ENCODE data around the gene EHMT2. TPM values are rescaled to one million over a fixed set of nuclear protein-coding genes. Genes with fewer than 3 reads are reported as not detected.
A peak's percentile ranks its signal among the peaks of the same experiment; 100 is the strongest.
"Not testable (repeated sequence)": the region's sequence is repeated elsewhere in the genome, so short reads cannot be mapped to it uniquely, and the experiment has no call there.

Gene EHMT2
- total RNA-seq, result 10 to 100 TPM; 34.4 to 69.1 TPM

DNA sequence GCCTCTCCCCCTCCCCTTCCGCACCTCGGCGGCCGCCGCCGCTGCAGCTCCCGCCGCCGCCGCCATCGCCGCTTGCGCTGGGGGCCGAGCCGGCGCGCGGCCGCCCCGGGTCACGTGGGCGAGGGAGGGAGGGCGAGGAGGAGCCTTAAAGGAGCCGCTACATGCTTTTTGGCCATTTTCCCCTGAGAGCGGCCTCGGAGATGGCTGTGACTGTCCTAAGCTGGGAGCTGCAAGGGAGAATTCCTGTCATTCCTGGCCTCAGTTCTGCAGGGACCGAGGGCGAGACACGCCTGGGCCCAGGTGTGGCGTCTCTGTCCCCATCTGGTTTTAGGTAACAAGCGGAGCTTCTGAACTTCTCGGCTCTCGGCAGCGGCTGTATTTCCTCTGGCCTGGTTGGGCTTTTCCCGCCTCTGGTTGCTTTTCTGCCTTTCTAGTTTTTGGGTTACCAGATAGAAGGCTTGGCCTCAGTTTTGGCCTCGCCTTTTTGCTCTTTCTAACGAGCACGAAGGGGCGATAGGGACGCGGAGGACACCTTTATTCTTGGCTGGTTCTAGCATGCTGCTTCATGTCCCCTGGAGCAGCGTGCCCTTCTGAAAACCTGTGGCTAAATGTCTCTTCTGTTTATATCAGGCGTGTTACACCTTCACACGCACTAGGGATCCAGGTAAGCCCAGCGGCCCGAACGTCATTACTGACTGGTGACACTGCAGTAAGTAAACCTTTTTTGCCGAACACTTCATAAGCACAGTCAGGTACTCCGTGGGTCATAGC lies at the start of gene EHMT2:
Gene EHMT2 (minus strand): TSS at position 87 of the 771 bp plus-strand sequence. CDS start 21 bp downstream, at position 66.
- Mint-ChIP-seq H3K9me3 (no peaks in the 10 kb centered on the region), H3K4me1 (ENCODE audit: low read depth in 2 of 2) (peaks cover 36 to 40% of the 10 kb centered on the region in 2 donors), H3K4me3 (peak within 1 kb of the TSS; percentile 95), H3K27ac (peak within 1 kb of the TSS; percentile 81 to 97), H3K27me3 (no peaks in the 10 kb centered on the region), H3K36me3 (no peaks in the 10 kb centered on the region)
- ATAC-seq, result peak; percentile 81 to 87
- DNase-seq (ENCODE audit: low spot score), result peak; percentile 91

DNA sequence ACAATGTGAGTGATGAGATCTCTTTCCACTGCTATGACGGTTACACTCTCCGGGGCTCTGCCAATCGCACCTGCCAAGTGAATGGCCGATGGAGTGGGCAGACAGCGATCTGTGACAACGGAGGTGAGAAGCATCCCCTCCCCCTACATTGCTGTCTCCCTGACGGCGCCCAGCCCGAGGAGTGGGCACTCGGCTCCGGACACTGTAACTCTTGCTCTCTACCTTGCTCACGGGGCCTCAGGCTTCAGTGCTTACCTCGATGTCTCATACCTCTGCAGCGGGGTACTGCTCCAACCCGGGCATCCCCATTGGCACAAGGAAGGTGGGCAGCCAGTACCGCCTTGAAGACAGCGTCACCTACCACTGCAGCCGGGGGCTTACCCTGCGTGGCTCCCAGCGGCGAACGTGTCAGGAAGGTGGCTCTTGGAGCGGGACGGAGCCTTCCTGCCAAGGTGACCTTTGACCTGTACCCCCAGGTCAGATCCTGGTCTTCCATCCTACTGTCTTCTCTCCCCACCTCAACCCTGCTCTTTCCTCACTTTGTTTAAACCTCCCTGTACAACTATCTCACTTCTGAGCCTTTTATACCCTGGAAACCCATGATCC lies 49.7 kb upstream of the EHMT2 start:
- DNase-seq (ENCODE audit: low spot score) (no peak), ATAC-seq (no peak)
- Mint-ChIP-seq H3K27ac (no peak overlapping the region), H3K27me3 (peaks cover 15 to 18% of the 10 kb centered on the region in 2 donors), H3K4me1 (ENCODE audit: low read depth in 2 of 2) (peaks cover 5 to 8% of the 10 kb centered on the region in 2 donors), H3K4me3 (no peak overlapping the region), H3K9me3 (no peaks in the 10 kb centered on the region), H3K36me3 (no peaks in the 10 kb centered on the region)

GRCh38 chr6:31946370-31946885 lies 48.9 kb upstream of the EHMT2 start:
- no peaks in the 10 kb centered on the region for H3K9me3 Mint-ChIP-seq
- peaks cover 5 to 8% of the 10 kb centered on the region in 2 donors for H3K4me1 Mint-ChIP-seq (ENCODE audit: low read depth in 2 of 2)
- H3K27me3 Mint-ChIP-seq, result peaks cover 18 to 20% of the 10 kb centered on the region in 2 donors
- peak in 1 of 2 donors; percentile 8 for ATAC-seq
- no peaks in the 10 kb centered on the region for H3K36me3 Mint-ChIP-seq
- H3K27ac Mint-ChIP-seq, result no peak overlapping the region
- DNase-seq (ENCODE audit: low spot score), result no peak
- no peak overlapping the region for H3K4me3 Mint-ChIP-seq

GRCh38 chr6:31945507-31946369 lies 48.2 kb upstream of the EHMT2 start, which contains the start of gene CFB:
CFB (plus strand) TSS chr6:31946095; CDS start chr6:31946222, 127 bp downstream.
- H3K27me3 Mint-ChIP-seq, result peaks cover 18 to 20% of the 10 kb centered on the region in 2 donors
- no peak for DNase-seq (ENCODE audit: low spot score)
- H3K4me3 Mint-ChIP-seq, result no peak within 1 kb of the TSS
- no peaks in the 10 kb centered on the region for H3K9me3 Mint-ChIP-seq
- H3K4me1 Mint-ChIP-seq (ENCODE audit: low read depth in 2 of 2), result peaks cover 5 to 8% of the 10 kb centered on the region in 2 donors
- no peaks in the 10 kb centered on the region for H3K36me3 Mint-ChIP-seq
- peak within 1 kb of the TSS in 1 of 2 donors; percentile 23 for H3K27ac Mint-ChIP-seq
- ATAC-seq, result peak in 1 of 2 donors; percentile 57

GRCh38 chr6:31945154-31945506 lies 47.6 kb upstream of the EHMT2 start:
- peak overlapping the region in 1 of 2 donors; percentile 23 for H3K27ac Mint-ChIP-seq
- ATAC-seq (no peak), DNase-seq (ENCODE audit: low spot score) (no peak)
- H3K36me3 Mint-ChIP-seq, result no peaks in the 10 kb centered on the region
- H3K4me3 Mint-ChIP-seq, result no peak overlapping the region
- peaks cover 5 to 8% of the 10 kb centered on the region in 2 donors for H3K4me1 Mint-ChIP-seq (ENCODE audit: low read depth in 2 of 2)
- H3K27me3 Mint-ChIP-seq, result peaks cover 18 to 23% of the 10 kb centered on the region in 2 donors
- H3K9me3 Mint-ChIP-seq, result no peaks in the 10 kb centered on the region

DNA sequence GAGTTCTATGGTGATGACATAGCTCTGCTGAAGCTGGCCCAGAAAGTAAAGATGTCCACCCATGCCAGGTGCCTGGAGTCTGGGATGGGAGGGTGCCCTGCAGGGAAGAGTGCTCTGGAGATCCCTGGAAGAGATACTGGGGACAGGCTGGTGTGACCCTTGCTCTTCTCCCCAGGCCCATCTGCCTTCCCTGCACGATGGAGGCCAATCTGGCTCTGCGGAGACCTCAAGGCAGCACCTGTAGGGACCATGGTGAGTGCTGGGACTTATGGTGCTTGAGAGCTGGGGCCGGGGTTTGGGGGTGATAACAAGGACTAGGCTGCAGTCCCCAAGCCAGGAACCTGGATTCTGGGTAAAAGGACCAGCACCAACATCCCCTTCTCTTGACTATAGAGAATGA lies 46.2 kb upstream of the EHMT2 start:
- Mint-ChIP-seq H3K27ac (no peak overlapping the region), H3K36me3 (no peaks in the 10 kb centered on the region), H3K4me1 (ENCODE audit: low read depth in 2 of 2) (peaks cover 5 to 8% of the 10 kb centered on the region in 2 donors), H3K9me3 (no peaks in the 10 kb centered on the region), H3K27me3 (peaks cover 18 to 23% of the 10 kb centered on the region in 2 donors), H3K4me3 (no peak overlapping the region)
- DNase-seq (ENCODE audit: low spot score), result no peak
- no peak for ATAC-seq

- H3K36me3 Mint-ChIP-seq, result no peaks in the 10 kb centered on the region
- no peak overlapping the region for H3K27ac Mint-ChIP-seq
- no peak overlapping the region for H3K4me3 Mint-ChIP-seq
- no peaks in the 10 kb centered on the region for H3K9me3 Mint-ChIP-seq
- ATAC-seq (no peak), DNase-seq (ENCODE audit: low spot score) (no peak)
- peaks cover 0 to under 1% of the 10 kb centered on the region in 2 donors for H3K4me1 Mint-ChIP-seq (ENCODE audit: low read depth in 2 of 2)
- peaks cover 12 to 14% of the 10 kb centered on the region in 2 donors for H3K27me3 Mint-ChIP-seq
Observed at GRCh38 chr6:31940256-31940664, 42.8 kb upstream of the EHMT2 start.

- ATAC-seq, result no peak
- no peak overlapping the region for H3K27ac Mint-ChIP-seq
- no peak for DNase-seq (ENCODE audit: low spot score)
- no peaks in the 10 kb centered on the region for H3K4me1 Mint-ChIP-seq (ENCODE audit: low read depth in 2 of 2)
- no peak overlapping the region for H3K4me3 Mint-ChIP-seq
- no peaks in the 10 kb centered on the region for H3K9me3 Mint-ChIP-seq
- H3K36me3 Mint-ChIP-seq, result no peaks in the 10 kb centered on the region
- H3K27me3 Mint-ChIP-seq, result peaks cover 0 to 4% of the 10 kb centered on the region in 2 donors
Observed at GRCh38 chr6:31935823-31936222, 38.3 kb upstream of the EHMT2 start.

- no peak for DNase-seq (ENCODE audit: low spot score)
- no peak overlapping the region for H3K4me3 Mint-ChIP-seq
- no peak for ATAC-seq
- H3K4me1 Mint-ChIP-seq (ENCODE audit: low read depth in 2 of 2), result no peaks in the 10 kb centered on the region
- peaks cover 0 to 2% of the 10 kb centered on the region in 2 donors for H3K27me3 Mint-ChIP-seq
- no peak overlapping the region for H3K27ac Mint-ChIP-seq
- no peaks in the 10 kb centered on the region for H3K9me3 Mint-ChIP-seq
- H3K36me3 Mint-ChIP-seq, result no peaks in the 10 kb centered on the region
Observed at GRCh38 chr6:31935021-31935420, 37.5 kb upstream of the EHMT2 start.

GRCh38 chr6:31933537-31933936 lies 36.0 kb upstream of the EHMT2 start:
- H3K9me3 Mint-ChIP-seq, result no peaks in the 10 kb centered on the region
- peaks cover 0 to 2% of the 10 kb centered on the region in 2 donors for H3K27me3 Mint-ChIP-seq
- DNase-seq (ENCODE audit: low spot score) (no peak), ATAC-seq (no peak)
- no peak overlapping the region for H3K4me3 Mint-ChIP-seq
- H3K36me3 Mint-ChIP-seq, result no peaks in the 10 kb centered on the region
- no peaks in the 10 kb centered on the region for H3K4me1 Mint-ChIP-seq (ENCODE audit: low read depth in 2 of 2)
- H3K27ac Mint-ChIP-seq, result no peak overlapping the region

- not testable (repeated sequence) for DNase-seq (ENCODE audit: low spot score); H3K4me1 Mint-ChIP-seq (ENCODE audit: low read depth in 2 of 2); H3K27me3 Mint-ChIP-seq; H3K36me3 Mint-ChIP-seq; H3K27ac Mint-ChIP-seq; H3K4me3 Mint-ChIP-seq; H3K9me3 Mint-ChIP-seq; ATAC-seq
Observed at GRCh38 chr6:31932137-31932536, 34.6 kb upstream of the EHMT2 start.

GRCh38 chr6:31930962-31931361 lies 33.5 kb upstream of the EHMT2 start:
- no peak overlapping the region for H3K4me3 Mint-ChIP-seq
- peaks cover 0 to 7% of the 10 kb centered on the region in 2 donors for H3K27me3 Mint-ChIP-seq
- H3K4me1 Mint-ChIP-seq (ENCODE audit: low read depth in 2 of 2), result no peaks in the 10 kb centered on the region
- DNase-seq (ENCODE audit: low spot score), result no peak
- no peaks in the 10 kb centered on the region for H3K9me3 Mint-ChIP-seq
- no peak overlapping the region for H3K27ac Mint-ChIP-seq
- ATAC-seq, result no peak
- no peaks in the 10 kb centered on the region for H3K36me3 Mint-ChIP-seq

- H3K27me3 Mint-ChIP-seq, result peaks cover 0 to 7% of the 10 kb centered on the region in 2 donors
- no peak for DNase-seq (ENCODE audit: low spot score)
- H3K4me3 Mint-ChIP-seq, result no peak overlapping the region
- ATAC-seq, result no peak
- no peaks in the 10 kb centered on the region for H3K36me3 Mint-ChIP-seq
- no peaks in the 10 kb centered on the region for H3K9me3 Mint-ChIP-seq
- H3K4me1 Mint-ChIP-seq (ENCODE audit: low read depth in 2 of 2), result no peaks in the 10 kb centered on the region
- H3K27ac Mint-ChIP-seq, result no peak overlapping the region
Observed at GRCh38 chr6:31928672-31928939, 31.1 kb upstream of the EHMT2 start.
